Endothelial cell of umbilical vein (primary cell): ENCODE measurements around the gene SYT17. TPM values are rescaled to one million over a fixed set of nuclear protein-coding genes. Genes with fewer than 3 reads are reported as not detected.

Source experiments
- BruUV-seq: library from RNA; stranded (reverse); fragments of 400-500 nt; replicated peaks from 2 replicates; lab custom pipeline; 2021; lab: Mats Ljungman, UMichigan
- CTCF ChIA-PET: fragments of 300-600, 350-600 bp; sonication (Branson Sonifier 250); formaldehyde crosslinking; loops from one replicate; lab custom pipeline; 2021; ENCODE audit warnings: antibody characterized with exemption, inconsistent platforms; lab: Charles Lee
- POLR2A ChIA-PET: fragments of 300-600, 350-600 bp; sonication (Branson Sonifier 250); formaldehyde crosslinking; loops from one replicate; lab custom pipeline; 2021; ENCODE audit warnings: antibody characterized with exemption, inconsistent platforms; lab: Charles Lee
- DNase-seq: peaks from one replicate; pipeline ENCODE4 v3.0.0-alpha.2; 2011; ENCODE audit warnings: low read depth, low spot score
- FAIRE-seq: peaks from 2 replicates; lab custom pipeline; 2011; peaks lifted over from hg19 to GRCh38; lab: Jason Lieb, UNC
- H2AFZ ChIP-seq: 2 replicates; pipeline ENCODE4 v1.6.0; 2012; ENCODE audit warnings: low read depth, low read length, control low read depth, inconsistent platforms
- H3K27ac ChIP-seq: 2 replicates; pipeline ENCODE4 v1.5.1; 2011; ENCODE audit warnings: low read depth, mild to moderate bottlenecking, control low read depth, low read length, moderate library complexity; ENCODE audit not compliant: insufficient read depth
- H3K27me3 ChIP-seq, 2 experiments: 2 replicates each; pipeline versions ENCODE4 v1.6.0 to v1.6.1; 2011; ENCODE audit warnings: low read length in 2 of 2, mixed read lengths in 1 of 2; ENCODE audit not compliant: control insufficient read depth in 2 of 2, insufficient read depth in 2 of 2
- H3K36me3 ChIP-seq, 2 experiments: 2 replicates in 1 of 2; 3 replicates in 1 of 2; pipeline ENCODE4 v1.5.1; 2011; ENCODE audit warnings: low read length in 2 of 2, mild to moderate bottlenecking in 1 of 2, moderate library complexity in 1 of 2; ENCODE audit not compliant: control insufficient read depth in 2 of 2, insufficient read depth in 2 of 2; ENCODE audit errors: extremely low read depth in 1 of 2
- H3K4me1 ChIP-seq: 3 replicates; pipeline ENCODE4 v1.5.1; 2011; ENCODE audit warnings: mild to moderate bottlenecking, low read length; ENCODE audit not compliant: control insufficient read depth, insufficient read depth; ENCODE audit errors: extremely low read depth
- H3K4me2 ChIP-seq: 2 replicates; pipeline ENCODE4 v1.6.1; 2011; ENCODE audit warnings: low read length, control low read depth, mixed read lengths; ENCODE audit not compliant: insufficient read depth
- H3K4me3 ChIP-seq, 3 experiments: fragments of 200-600 bp in 1 of 3; sonication (generic), shearing (Covaris generic) in 1 of 3; replicated peaks in 1 of 3; 2 replicates each; pipeline ENCODE4 v1.5.1; 2011 to 2016; ENCODE audit warnings: control low read depth in 3 of 3, low read length in 3 of 3, mild to moderate bottlenecking in 2 of 3, inconsistent platforms in 1 of 3, low read depth in 1 of 3, moderate library complexity in 1 of 3; ENCODE audit not compliant: insufficient read depth in 1 of 3
- H3K79me2 ChIP-seq: 2 replicates; pipeline ENCODE4 v1.6.0; 2012; ENCODE audit warnings: low read length, inconsistent platforms; ENCODE audit not compliant: control insufficient read depth, insufficient read depth
- H3K9ac ChIP-seq: replicated peaks from 2 replicates; pipeline ENCODE3; 2011; ENCODE audit warnings: low read length, control low read depth; ENCODE audit not compliant: insufficient read depth; ENCODE audit errors: extremely low read depth
- H3K9me1 ChIP-seq: replicated peaks from 3 replicates; pipeline ENCODE4 v1.6.0; 2011; ENCODE audit warnings: mild to moderate bottlenecking, low read length; ENCODE audit not compliant: control insufficient read depth, insufficient read depth; ENCODE audit errors: extremely low read depth
- H3K9me3 ChIP-seq: replicated peaks from 2 replicates; pipeline ENCODE4 v1.5.1; 2012; ENCODE audit warnings: low read length, inconsistent platforms; ENCODE audit not compliant: control insufficient read depth, insufficient read depth
- H4K20me1 ChIP-seq: replicated peaks from 2 replicates; pipeline ENCODE3; 2011; ENCODE audit warnings: mild to moderate bottlenecking, low read length; ENCODE audit not compliant: control insufficient read depth, insufficient read depth; ENCODE audit errors: extremely low read depth
- EZH2 ChIP-seq: IDR thresholded peaks from 2 replicates; pipeline ENCODE4 v1.6.1; 2012; ENCODE audit warnings: borderline replicate concordance, low read depth, mild to moderate bottlenecking, moderate library complexity, low read length, inconsistent platforms; ENCODE audit not compliant: severe bottlenecking
- FOS ChIP-seq: IDR thresholded peaks from 2 replicates; pipeline ENCODE4 v1.6.1; 2011; ENCODE audit warnings: mild to moderate bottlenecking, low read length, moderate library complexity, borderline replicate concordance; ENCODE audit not compliant: insufficient read depth
- GATA2 ChIP-seq: IDR thresholded peaks from 2 replicates; pipeline ENCODE4 v1.7.0; 2011; ENCODE audit warnings: low read depth, mild to moderate bottlenecking, moderate library complexity, mixed read lengths, low read length; ENCODE audit not compliant: insufficient read length, insufficient read depth
- JUN ChIP-seq: IDR thresholded peaks from 2 replicates; pipeline ENCODE4 v1.6.1; 2011; ENCODE audit warnings: borderline replicate concordance, low read depth; ENCODE audit not compliant: insufficient read length, insufficient read depth
- MYC ChIP-seq: IDR thresholded peaks from one replicate; pipeline ENCODE4 v1.6.1; 2011; ENCODE audit warnings: mild to moderate bottlenecking, low read depth, low read length
- POLR2A ChIP-seq: IDR thresholded peaks from 2 replicates; pipeline ENCODE4 v1.6.1; 2012; ENCODE audit warnings: low read depth, mild to moderate bottlenecking, control low read depth, low read length
- POLR2AphosphoS5 ChIP-seq: IDR thresholded peaks from 2 replicates; pipeline ENCODE4 v1.6.1; 2012; ENCODE audit warnings: low read depth, mild to moderate bottlenecking, control low read depth, low read length, moderate library complexity; ENCODE audit not compliant: insufficient read depth
- dilution Hi-C: fragments of 300-500 bp; cut with MboI; formaldehyde crosslinking; loops from one replicate; pipeline ENCODE4 v1.15.0; 2019; ENCODE audit warnings: low sequenced_read_pairs; ENCODE audit not compliant: extremely low pct_ligation_motif_present
- intact Hi-C: fragments of 100-400 bp; cut with micrococcal nuclease; formaldehyde crosslinking; loops from one replicate; pipeline ENCODE4 v1.10.0; 2022
- polyA plus RNA-seq, 4 experiments: library from polyadenylated mRNA; depleted of rRNA in 3 of 4; stranded (reverse) in 3 of 4; unstranded in 1 of 4; fragments of >200 nt; gene quantifications; 2 replicates each; pipeline versions ENCODE4 v1.2.1 to v1.2.3, GENCODE V29; 2011 to 2012; ENCODE audit warnings: missing spikeins in 1 of 4
- total RNA-seq: library from RNA; stranded (reverse); gene quantifications from 2 replicates; pipeline ENCODE4 v1.2.3, GENCODE V29; 2021
- TF ChIP-seq, protein P1 (sequence below), 2 donors: IDR thresholded peaks; 1 replicate in 1 of 2; 2 replicates in 1 of 2; pipeline ENCODE4 v1.5.1; 2011; ENCODE audit warnings: low read length in 2 of 2, mild to moderate bottlenecking in 2 of 2, moderate library complexity in 2 of 2, control low read depth in 1 of 2, inconsistent platforms in 1 of 2, low read depth in 1 of 2; ENCODE audit not compliant: insufficient read depth in 1 of 2; ENCODE audit errors: extremely low read depth in 1 of 2
- TF ChIP-seq, protein P2 (sequence below): IDR thresholded peaks from 2 replicates; pipeline ENCODE4 v1.6.1; 2011; ENCODE audit not compliant: insufficient read depth, insufficient read length

Gene SYT17
- total and polyA plus RNA-seq, 2 donors (not counting 3 experiments of a cell fraction or from before 2014, with no cell fraction given), result 1.9 to 4.2 TPM

DNA sequence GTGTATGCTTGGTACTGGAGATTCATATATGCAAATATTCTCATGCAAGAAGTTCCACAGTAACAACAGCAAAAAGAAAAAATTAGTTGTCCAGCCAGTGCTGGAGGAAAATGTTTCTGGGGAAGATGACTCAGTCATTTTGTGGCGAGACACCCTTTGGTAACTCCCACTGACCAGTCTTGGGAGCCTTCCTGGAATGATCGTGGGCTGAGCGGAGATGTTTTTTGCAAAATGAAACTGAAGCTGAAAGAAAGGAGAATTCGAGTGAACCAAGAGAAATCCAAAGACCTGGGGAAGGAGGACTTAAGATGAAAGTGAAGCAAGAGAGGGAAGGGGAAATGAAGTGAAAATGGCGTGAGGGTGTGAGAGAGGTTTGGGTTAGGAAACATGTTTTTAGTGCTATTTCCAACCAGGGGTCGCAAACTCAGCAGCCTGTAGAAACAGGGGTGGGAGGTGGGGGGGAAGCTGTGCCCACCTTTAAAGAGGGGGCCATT, 49.1 kb upstream of the SYT17 start:
- ChIA-PET CTCF (interaction anchor here (0.5 to 2.2 kb wide), 10 partner anchors 9 to 61 kb away, joined by 3 to 18 read pairs (median 4); no protein-coding TSS in a partner anchor), POLR2A (interaction anchor here (0.6 kb wide), 2 partner anchors 14 to 449 kb away, joined by 3 to 5 read pairs; no protein-coding TSS in a partner anchor)
- Histone ChIP-seq H3K9me1 (no peaks in the 10 kb centered on the region), H3K36me3 (peaks cover 4 to 10% of the 10 kb centered on the region in 2 experiments), H3K9ac (peak overlapping the region; percentile 80), H2AFZ (no peak overlapping the region), H3K4me3 (peak overlapping the region; percentile 6 to 49 (median 7)), H3K27me3 (no peaks in the 10 kb centered on the region), H4K20me1 (no peaks in the 10 kb centered on the region), H3K9me3 (no peaks in the 10 kb centered on the region), H3K27ac (peak overlapping the region; percentile 85), H3K4me1 (peaks cover 49% of the 10 kb centered on the region), H3K79me2 (peaks cover 60% of the 10 kb centered on the region), H3K4me2 (peak overlapping the region; percentile 94)
- BruUV-seq, result no TSS peak
- dilution Hi-C loops (loop anchor here (25.0 kb wide), 1 partner anchor 332 kb away; the partner anchor contains the start of gene RPS15A), intact Hi-C loops (loop anchor here (1.0 to 10.0 kb wide), 6 partner anchors 12 to 403 kb away; partner anchors contain the start of genes ARL6IP1, CCP110 and GDE1)
- FAIRE-seq (peak; percentile 81), DNase-seq (peak; percentile 88)
- peak; percentile 84 for TF ChIP-seq FOS
- TF ChIP-seq MYC, result no peak
- peak; percentile 54 for TF ChIP-seq JUN

DNA sequence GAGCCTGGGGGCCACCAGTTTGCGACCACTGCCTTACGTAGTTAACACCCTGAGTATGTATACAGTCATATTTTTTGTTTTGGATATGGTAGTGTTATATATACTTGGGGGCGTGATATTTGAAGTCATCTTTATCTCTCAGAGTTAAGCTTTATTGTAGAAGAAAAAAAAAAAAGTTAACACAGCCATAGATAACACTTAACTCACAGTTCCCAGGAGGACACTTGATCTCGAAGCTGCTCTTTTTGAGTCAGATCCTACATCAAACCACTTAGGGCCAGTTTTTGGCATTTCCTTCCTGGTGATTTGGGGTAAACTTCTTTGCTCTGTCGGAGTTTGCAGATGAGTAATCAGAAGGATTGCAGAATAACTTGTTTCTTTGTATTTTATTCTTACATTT, 48.5 kb upstream of the SYT17 start:
- BruUV-seq, result no TSS peak
- POLR2A ChIA-PET, result interaction anchor here (0.6 kb wide), 1 partner anchor 448 kb away, joined by 3 read pairs; no protein-coding TSS in a partner anchor
- peaks cover 4 to 10% of the 10 kb centered on the region in 2 experiments for H3K36me3 ChIP-seq
- H3K9me1 ChIP-seq, result no peaks in the 10 kb centered on the region
- peak overlapping the region in 1 of 3 experiments; percentile 49 for H3K4me3 ChIP-seq
- peak overlapping the region; percentile 80 for H3K9ac ChIP-seq
- dilution Hi-C loops, result loop anchor here (25.0 kb wide), 1 partner anchor 332 kb away; the partner anchor contains the start of gene RPS15A
- H3K27me3 ChIP-seq, result no peaks in the 10 kb centered on the region
- H3K4me1 ChIP-seq, result peaks cover 49% of the 10 kb centered on the region
- no peaks in the 10 kb centered on the region for H3K9me3 ChIP-seq
- H3K4me2 ChIP-seq, result peak overlapping the region; percentile 94
- peak; percentile 57 for TF ChIP-seq POLR2A
- peak; percentile 51 for TF ChIP-seq FOS
- TF ChIP-seq POLR2AphosphoS5, result no peak
- TF ChIP-seq MYC, result no peak
- TF ChIP-seq, protein P1, sequence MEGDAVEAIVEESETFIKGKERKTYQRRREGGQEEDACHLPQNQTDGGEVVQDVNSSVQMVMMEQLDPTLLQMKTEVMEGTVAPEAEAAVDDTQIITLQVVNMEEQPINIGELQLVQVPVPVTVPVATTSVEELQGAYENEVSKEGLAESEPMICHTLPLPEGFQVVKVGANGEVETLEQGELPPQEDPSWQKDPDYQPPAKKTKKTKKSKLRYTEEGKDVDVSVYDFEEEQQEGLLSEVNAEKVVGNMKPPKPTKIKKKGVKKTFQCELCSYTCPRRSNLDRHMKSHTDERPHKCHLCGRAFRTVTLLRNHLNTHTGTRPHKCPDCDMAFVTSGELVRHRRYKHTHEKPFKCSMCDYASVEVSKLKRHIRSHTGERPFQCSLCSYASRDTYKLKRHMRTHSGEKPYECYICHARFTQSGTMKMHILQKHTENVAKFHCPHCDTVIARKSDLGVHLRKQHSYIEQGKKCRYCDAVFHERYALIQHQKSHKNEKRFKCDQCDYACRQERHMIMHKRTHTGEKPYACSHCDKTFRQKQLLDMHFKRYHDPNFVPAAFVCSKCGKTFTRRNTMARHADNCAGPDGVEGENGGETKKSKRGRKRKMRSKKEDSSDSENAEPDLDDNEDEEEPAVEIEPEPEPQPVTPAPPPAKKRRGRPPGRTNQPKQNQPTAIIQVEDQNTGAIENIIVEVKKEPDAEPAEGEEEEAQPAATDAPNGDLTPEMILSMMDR (IDR thresholded peaks at IDR 0.05; ENCODE audit: extremely low read depth in 1 of 2, insufficient read depth in 1 of 2, low read depth in 1 of 2, low read length in 2 of 2), result no peak
- TF ChIP-seq EZH2, result no peak
- TF ChIP-seq, protein P2, sequence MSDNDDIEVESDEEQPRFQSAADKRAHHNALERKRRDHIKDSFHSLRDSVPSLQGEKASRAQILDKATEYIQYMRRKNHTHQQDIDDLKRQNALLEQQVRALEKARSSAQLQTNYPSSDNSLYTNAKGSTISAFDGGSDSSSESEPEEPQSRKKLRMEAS, result no peak
- no peak for TF ChIP-seq GATA2
- no peak for TF ChIP-seq JUN
- no peaks in the 10 kb centered on the region for H4K20me1 ChIP-seq
- intact Hi-C loops, result loop anchor here (1.0 to 10.0 kb wide), 6 partner anchors 12 to 403 kb away; partner anchors contain the start of genes ARL6IP1, CCP110 and GDE1
- FAIRE-seq (peak; percentile 43), DNase-seq (peak; percentile 42)
- peak overlapping the region; percentile 85 for H3K27ac ChIP-seq
- peaks cover 56% of the 10 kb centered on the region for H3K79me2 ChIP-seq
- CTCF ChIA-PET, result interaction anchor here (0.5 to 2.2 kb wide), 6 partner anchors 12 to 60 kb away, joined by 3 to 18 read pairs (median 7); no protein-coding TSS in a partner anchor
- H2AFZ ChIP-seq, result no peak overlapping the region
